ENCODE results near the gene MFAP4.

Gene MFAP4

DNA sequence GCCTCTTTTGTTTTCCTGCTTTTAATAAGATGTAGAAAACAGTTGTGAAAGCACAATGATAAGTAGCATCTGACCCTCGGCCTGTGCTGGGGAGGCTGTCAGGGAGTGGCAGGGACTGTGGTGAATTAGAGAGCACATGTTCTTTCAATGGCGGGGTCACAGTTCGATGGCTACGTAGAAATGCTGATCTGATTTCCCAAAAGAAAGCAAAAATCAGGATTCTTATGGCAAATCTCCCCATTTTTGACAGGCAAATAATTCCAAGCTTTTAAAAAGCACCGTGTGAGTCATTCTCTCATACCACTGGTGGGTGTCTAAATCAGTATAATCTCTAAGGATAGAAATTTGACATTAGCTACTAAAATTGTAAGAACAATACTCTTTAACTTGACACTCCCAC is 12.9 kb downstream of the MFAP4 start:
- no peak for DNase-seq
- no peak overlapping the region for H3K27ac ChIP-seq (ENCODE audit: low read length)
- TF ChIP-seq, protein P1, sequence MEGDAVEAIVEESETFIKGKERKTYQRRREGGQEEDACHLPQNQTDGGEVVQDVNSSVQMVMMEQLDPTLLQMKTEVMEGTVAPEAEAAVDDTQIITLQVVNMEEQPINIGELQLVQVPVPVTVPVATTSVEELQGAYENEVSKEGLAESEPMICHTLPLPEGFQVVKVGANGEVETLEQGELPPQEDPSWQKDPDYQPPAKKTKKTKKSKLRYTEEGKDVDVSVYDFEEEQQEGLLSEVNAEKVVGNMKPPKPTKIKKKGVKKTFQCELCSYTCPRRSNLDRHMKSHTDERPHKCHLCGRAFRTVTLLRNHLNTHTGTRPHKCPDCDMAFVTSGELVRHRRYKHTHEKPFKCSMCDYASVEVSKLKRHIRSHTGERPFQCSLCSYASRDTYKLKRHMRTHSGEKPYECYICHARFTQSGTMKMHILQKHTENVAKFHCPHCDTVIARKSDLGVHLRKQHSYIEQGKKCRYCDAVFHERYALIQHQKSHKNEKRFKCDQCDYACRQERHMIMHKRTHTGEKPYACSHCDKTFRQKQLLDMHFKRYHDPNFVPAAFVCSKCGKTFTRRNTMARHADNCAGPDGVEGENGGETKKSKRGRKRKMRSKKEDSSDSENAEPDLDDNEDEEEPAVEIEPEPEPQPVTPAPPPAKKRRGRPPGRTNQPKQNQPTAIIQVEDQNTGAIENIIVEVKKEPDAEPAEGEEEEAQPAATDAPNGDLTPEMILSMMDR (IDR thresholded peaks at IDR 0.05; ENCODE audit: low read length), result no peak
- no peak for TF ChIP-seq EZH2phosphoT487 (IDR thresholded peaks at IDR 0.05; ENCODE audit: low read length)
- H3K36me3 ChIP-seq (replicated peaks; ENCODE audit: insufficient read depth, low read length), result no peaks in the 10 kb centered on the region
- peaks cover 8% of the 10 kb centered on the region; the same call in 1 of the 2 replicates for H3K4me1 ChIP-seq (ENCODE audit: low read length)
- no peaks in the 10 kb centered on the region for H4K20me1 ChIP-seq (ENCODE audit: insufficient read depth, low read length)
- H3K9me3 ChIP-seq (replicated peaks; ENCODE audit: insufficient read depth, low read length), result no peaks in the 10 kb centered on the region
- H3F3A ChIP-seq (ENCODE audit: insufficient read depth, low read length), result peaks cover 12% of the 10 kb centered on the region
- H2AFZ ChIP-seq (ENCODE audit: low read length), result no peak overlapping the region
- no peaks in the 10 kb centered on the region for H3K9me2 ChIP-seq (replicated peaks; ENCODE audit: insufficient read depth, low read length)
- H3K79me2 ChIP-seq (ENCODE audit: low read length), result peaks cover 7% of the 10 kb centered on the region
- H3K4me2 ChIP-seq (ENCODE audit: low read depth, low read length), result no peak overlapping the region
- no peaks in the 10 kb centered on the region for H3K27me3 ChIP-seq (replicated peaks; ENCODE audit: insufficient read depth, low read length)
- no peak overlapping the region for H3K9ac ChIP-seq (ENCODE audit: low read length)
- no peak overlapping the region for H3K4me3 ChIP-seq (ENCODE audit: low read length)

DNA sequence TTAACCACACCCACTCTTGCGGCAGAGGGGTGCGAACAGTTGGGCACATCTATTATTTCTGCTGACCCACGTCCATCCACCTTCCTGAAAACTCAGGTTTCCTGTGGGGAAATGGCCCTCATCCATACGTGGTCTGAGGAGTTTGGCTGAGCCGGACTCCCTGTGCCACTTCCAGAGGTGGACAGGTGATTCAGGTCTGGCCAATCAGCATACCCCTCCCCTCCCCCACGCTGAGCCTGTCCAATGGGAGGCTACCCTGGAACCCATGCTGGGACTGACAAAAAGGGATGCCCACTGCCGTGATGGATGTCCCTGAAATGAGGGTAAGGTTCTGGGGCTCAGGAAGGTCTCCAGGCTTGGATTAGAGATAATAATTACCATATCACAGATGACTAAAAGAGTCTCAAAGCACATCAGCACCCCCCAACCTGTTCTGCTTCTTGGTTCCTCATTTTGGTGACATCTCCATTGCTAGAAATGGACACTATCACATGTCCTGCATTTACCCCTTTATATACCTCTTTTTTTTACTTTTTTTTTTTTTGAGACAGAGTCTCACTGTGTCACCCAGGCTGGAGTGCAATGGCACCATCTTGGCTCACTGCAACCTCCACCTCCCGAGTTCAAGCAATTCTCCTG is 14.0 kb downstream of the MFAP4 start:
- Histone ChIP-seq H3K79me2 (ENCODE audit: low read length) (no peaks in the 10 kb centered on the region), H3K36me3 (replicated peaks; ENCODE audit: insufficient read depth, low read length) (no peaks in the 10 kb centered on the region), H3K4me1 (ENCODE audit: low read length) (peaks cover 8% of the 10 kb centered on the region; the same call in 1 of the 2 replicates), H3K9me2 (replicated peaks; ENCODE audit: insufficient read depth, low read length) (no peaks in the 10 kb centered on the region), H2AFZ (ENCODE audit: low read length) (no peak overlapping the region), H3K27ac (ENCODE audit: low read length) (no peak overlapping the region), H3K4me2 (ENCODE audit: low read depth, low read length) (no peak overlapping the region), H3K27me3 (replicated peaks; ENCODE audit: insufficient read depth, low read length) (no peaks in the 10 kb centered on the region), H3F3A (ENCODE audit: insufficient read depth, low read length) (peaks cover 12% of the 10 kb centered on the region), H3K4me3 (ENCODE audit: low read length) (no peak overlapping the region), H3K9ac (ENCODE audit: low read length) (no peak overlapping the region), H3K9me3 (replicated peaks; ENCODE audit: insufficient read depth, low read length) (no peaks in the 10 kb centered on the region), H4K20me1 (ENCODE audit: insufficient read depth, low read length) (no peaks in the 10 kb centered on the region)
- TF ChIP-seq, protein P1 (IDR thresholded peaks at IDR 0.05; ENCODE audit: low read length), result no peak
- TF ChIP-seq EZH2phosphoT487 (IDR thresholded peaks at IDR 0.05; ENCODE audit: low read length) (no peak), EZH2 (optimal IDR thresholded peaks at IDR 0.05; ENCODE audit: low read depth, low read length) (no peak)
- no peak for DNase-seq

DNA sequence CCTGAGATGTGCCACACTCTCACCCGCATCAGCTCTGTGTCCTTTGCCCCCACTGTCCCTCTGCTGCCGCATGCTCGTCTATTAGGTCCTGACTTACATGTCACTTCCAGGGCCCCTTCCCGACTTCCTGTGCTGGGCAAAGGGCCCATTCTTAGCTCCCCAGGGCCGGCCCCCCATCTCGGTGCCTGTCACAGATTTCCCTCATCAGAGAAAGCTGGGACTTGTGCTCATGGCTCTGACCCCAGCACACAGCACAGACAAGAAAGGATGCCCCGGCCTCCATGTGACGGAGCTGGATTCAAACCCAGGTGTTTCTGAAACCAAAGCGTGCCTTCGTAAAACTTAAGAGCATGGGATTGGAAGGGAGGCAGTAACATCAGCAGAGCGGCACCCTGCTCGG is 14.6 kb downstream of the MFAP4 start:
- Histone ChIP-seq H3K4me3 (ENCODE audit: low read length) (no peak overlapping the region), H3K79me2 (ENCODE audit: low read length) (no peaks in the 10 kb centered on the region), H3K9me2 (replicated peaks; ENCODE audit: insufficient read depth, low read length) (no peaks in the 10 kb centered on the region), H3K9ac (ENCODE audit: low read length) (no peak overlapping the region), H3K4me2 (ENCODE audit: low read depth, low read length) (no peak overlapping the region), H4K20me1 (ENCODE audit: insufficient read depth, low read length) (no peaks in the 10 kb centered on the region), H3K9me3 (replicated peaks; ENCODE audit: insufficient read depth, low read length) (no peaks in the 10 kb centered on the region), H3K27ac (ENCODE audit: low read length) (no peak overlapping the region), H3K36me3 (replicated peaks; ENCODE audit: insufficient read depth, low read length) (no peaks in the 10 kb centered on the region), H3K27me3 (replicated peaks; ENCODE audit: insufficient read depth, low read length) (no peaks in the 10 kb centered on the region), H2AFZ (ENCODE audit: low read length) (no peak overlapping the region), H3F3A (ENCODE audit: insufficient read depth, low read length) (peaks cover 8% of the 10 kb centered on the region), H3K4me1 (ENCODE audit: low read length) (peaks cover 8% of the 10 kb centered on the region; the same call in 1 of the 2 replicates)
- TF ChIP-seq EZH2phosphoT487 (IDR thresholded peaks at IDR 0.05; ENCODE audit: low read length) (no peak), EZH2 (optimal IDR thresholded peaks at IDR 0.05; ENCODE audit: low read depth, low read length) (no peak)
- TF ChIP-seq, protein P1 (IDR thresholded peaks at IDR 0.05; ENCODE audit: low read length), result no peak
- DNase-seq, result no peak
